Heart right ventricle (tissue), 16 donors: ENCODE results near the gene LMX1A. TPM values are rescaled to one million over a fixed set of nuclear protein-coding genes. Genes with fewer than 3 reads are reported as not detected.

ENCODE experiments used
- ATAC-seq, 8 donors: fragments of 200-7000 bp; cut with Tn5 transposase; one replicate each; pipeline ENCODE4 v1.9.1; 2020; ENCODE audit warnings: mild to moderate bottlenecking in 8 of 8, moderate library complexity in 8 of 8, moderate number of reproducible peaks in 1 of 8
- DNase-seq, 2 donors: peaks; one replicate each; pipeline ENCODE4 v3.0.0-alpha.2; 2020
- H3K27ac ChIP-seq, 10 donors: fragments of 200-600 bp; sonication (generic) in 2 of 10; one replicate each; pipeline versions ENCODE4 v1.5.0 to v1.8.0; 2020 to 2022; ENCODE audit warnings: mild to moderate bottlenecking in 3 of 10
- H3K27me3 ChIP-seq, 7 donors: fragments of 200-600 bp; one replicate each; pipeline ENCODE4 v1.8.0; 2021 to 2022; ENCODE audit warnings: mild to moderate bottlenecking in 2 of 7
- H3K36me3 ChIP-seq, 9 donors: fragments of 200-600 bp; sonication (generic) in 1 of 9; one replicate each; pipeline versions ENCODE4 v1.5.0 to v1.8.0; 2020 to 2022; ENCODE audit warnings: mild to moderate bottlenecking in 2 of 9
- H3K4me1 ChIP-seq, 9 donors: fragments of 200-600 bp; sonication (generic) in 1 of 9; one replicate each; pipeline versions ENCODE4 v1.5.0 to v1.8.0; 2020 to 2022; ENCODE audit warnings: mild to moderate bottlenecking in 4 of 9
- H3K4me3 ChIP-seq, 10 donors: fragments of 200-600 bp; sonication (generic) in 2 of 10; one replicate each; pipeline versions ENCODE4 v1.5.0 to v1.8.0; 2020 to 2022; ENCODE audit warnings: mild to moderate bottlenecking in 7 of 10, moderate library complexity in 2 of 10
- H3K9me3 ChIP-seq, 11 donors: fragments of 200-600 bp in 10 of 11; sonication (generic) in 2 of 11; one replicate each; pipeline versions ENCODE4 v1.5.0 to v1.8.0; 2013 to 2022; ENCODE audit warnings: mild to moderate bottlenecking in 2 of 11, control low read depth in 1 of 11, moderate library complexity in 1 of 11
- WGBS, 2 donors: extraction: QIAGEN DNeasy Blood & Tissue Kit; methylation state at CpG; one replicate each; pipeline ENCODE4 v1.1.7; 2013; ENCODE audit warnings: inconsistent platforms in 1 of 2; 5-methylcytosine and 5-hydroxymethylcytosine counted together
- intact Hi-C, 10 donors: fragments of 100-400 bp; cut with DNase I; formaldehyde crosslinking; loops; one replicate each; pipeline versions ENCODE4 v1.11.1 to v1.14.2; 2022
- polyA plus RNA-seq, 2 donors: library from polyadenylated mRNA; stranded (reverse); fragments of 200-250 nt; gene quantifications; one replicate each; pipeline ENCODE4 v1.2.3, GENCODE V29; 2013
- total RNA-seq, 10 donors: library from RNA; stranded (reverse); fragmentation: NEBNext Ultra II Directional in 3 of 10; extraction: Animal tissue kit (Norgen Biotek cat#: 25700) in 3 of 10; gene quantifications; one replicate each; pipeline versions ENCODE4 v1.2.1 to v1.2.4, GENCODE V29; 2021 to 2023
- TF ChIP-seq, protein P1 (sequence below), 9 donors: fragments of 200-600 bp; sonication (generic) in 2 of 9; IDR thresholded peaks; one replicate each; pipeline versions ENCODE4 v1.5.0 to v1.8.0; 2021 to 2022; ENCODE audit warnings: antibody characterized with exemption in 9 of 9, mild to moderate bottlenecking in 5 of 9, moderate library complexity in 1 of 9
- donor health status: Arrhythmogenic right ventricular cardiomyopathy.
- donor health status: ischemic (EF 13 %, LVEDD 7.1; RV severe dilation, severe dysfunction).
- donor health status: healthy with polysubstance abuse.
- donor health status: DM: no; HTN: yes; CAD: no.
- donor health status: DM: no; HTN: no; CAD: no.
- donor health status: ischemic (EF 25% LVEDD 6.9; RV normal size, moderate dysfunction).
- donor health status: ischemic (EF 25% LVEDD 5.7; RV mildly dilated, moderate dysfunction).
- donor health status: healthy.
- donor health status: DM: yes; HTN: yes; CAD: no.
- donor health status: Ischemic cardiomyopathy.
- donor health status: ischemic (EF 35%, LVEDD 5.7; RV mildly dilated, moderate dysfunction).
- donor health status: nonischemic (EF 11% LVEDD 7.7; RV severe dilation, severe dysfunction).
- donor health status: DM: yes; HTN: yes; CAD: no.
- donor health status: PGD.
- donor health status: ischemic (EF 29% LVEDD 5.4; RV normal size, mild dysfunction).
- donor health status: nonischemic (EF 23%, LVEDD 6.1; RV moderate dilation, normal function).

Gene LMX1A
- total and polyA plus RNA-seq, 12 donors, result 0.04 to 0.19 (median 0.14) TPM; not detected in 9

DNA sequence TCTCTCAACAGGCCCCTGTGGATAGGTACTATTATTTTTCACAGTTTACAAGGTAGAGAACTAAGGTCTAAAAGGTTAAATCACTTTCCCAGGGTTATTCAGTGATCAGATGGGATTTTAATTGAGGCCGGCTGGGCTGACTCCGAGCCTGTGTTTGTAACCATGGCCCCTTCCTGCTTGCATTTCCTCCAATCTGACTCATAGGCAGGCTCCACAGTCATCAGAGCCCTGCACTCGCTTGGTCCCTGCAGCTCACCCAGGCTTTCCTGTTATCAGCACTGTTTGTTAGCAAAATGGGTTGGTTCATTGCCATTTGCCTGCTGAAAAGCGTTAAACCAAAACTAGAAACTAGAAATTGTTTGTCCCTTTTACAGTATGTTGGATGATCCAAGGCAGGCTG is 41.4 kb upstream of the LMX1A start:
- peak; percentile 59 to 91 (median 85) for ATAC-seq
- H3K4me1 ChIP-seq, result peaks cover 0 to 20% (median 11%) of the 10 kb centered on the region in 9 donors
- TF ChIP-seq, protein P1, sequence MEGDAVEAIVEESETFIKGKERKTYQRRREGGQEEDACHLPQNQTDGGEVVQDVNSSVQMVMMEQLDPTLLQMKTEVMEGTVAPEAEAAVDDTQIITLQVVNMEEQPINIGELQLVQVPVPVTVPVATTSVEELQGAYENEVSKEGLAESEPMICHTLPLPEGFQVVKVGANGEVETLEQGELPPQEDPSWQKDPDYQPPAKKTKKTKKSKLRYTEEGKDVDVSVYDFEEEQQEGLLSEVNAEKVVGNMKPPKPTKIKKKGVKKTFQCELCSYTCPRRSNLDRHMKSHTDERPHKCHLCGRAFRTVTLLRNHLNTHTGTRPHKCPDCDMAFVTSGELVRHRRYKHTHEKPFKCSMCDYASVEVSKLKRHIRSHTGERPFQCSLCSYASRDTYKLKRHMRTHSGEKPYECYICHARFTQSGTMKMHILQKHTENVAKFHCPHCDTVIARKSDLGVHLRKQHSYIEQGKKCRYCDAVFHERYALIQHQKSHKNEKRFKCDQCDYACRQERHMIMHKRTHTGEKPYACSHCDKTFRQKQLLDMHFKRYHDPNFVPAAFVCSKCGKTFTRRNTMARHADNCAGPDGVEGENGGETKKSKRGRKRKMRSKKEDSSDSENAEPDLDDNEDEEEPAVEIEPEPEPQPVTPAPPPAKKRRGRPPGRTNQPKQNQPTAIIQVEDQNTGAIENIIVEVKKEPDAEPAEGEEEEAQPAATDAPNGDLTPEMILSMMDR (IDR thresholded peaks at IDR 0.05), result no peak
- H3K27me3 ChIP-seq, result peaks cover 0 to 83% (median 0%) of the 10 kb centered on the region in 7 donors
- WGBS, 2 donors, result 32 to 44% methylated on average over 4 of the region's 4 CpGs
- no peak overlapping the region for H3K4me3 ChIP-seq
- peak overlapping the region in 8 of 10 donors; percentile 12 to 58 (median 35) for H3K27ac ChIP-seq
- intact Hi-C loops, result loop anchor here in 5 of 10 donors (2.0 to 10.0 kb wide), 4 partner anchors 49 to 767 kb away; partner anchors contain the start of genes FAM78B (in 1 of the 5) and RXRG (in 1 of the 5)
- DNase-seq, result peak; percentile 20 to 53
- no peaks in the 10 kb centered on the region for H3K36me3 ChIP-seq
- no peaks in the 10 kb centered on the region for H3K9me3 ChIP-seq

DNA sequence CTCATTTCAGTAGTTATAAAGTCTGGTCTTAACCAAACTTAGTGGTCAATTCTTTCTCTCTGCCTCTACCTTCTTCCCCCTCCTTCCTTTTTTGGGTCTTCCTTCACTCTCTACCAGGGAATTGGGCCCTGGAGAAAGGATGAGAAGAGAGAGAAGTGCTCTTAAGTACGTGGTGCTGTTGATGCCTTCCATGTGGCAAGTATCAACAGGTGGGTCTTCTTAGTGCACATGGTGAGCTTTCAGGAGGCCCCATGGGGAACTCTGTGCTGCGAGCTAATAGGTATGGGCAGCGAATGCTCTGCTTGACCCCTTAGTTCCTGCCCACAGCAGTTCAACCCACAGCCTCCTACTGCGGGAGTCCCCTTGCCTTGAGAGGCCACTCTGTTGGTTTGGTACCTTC is 39.4 kb upstream of the LMX1A start:
- TF ChIP-seq, protein P1 (IDR thresholded peaks at IDR 0.05), result no peak
- no peak for DNase-seq
- no peaks in the 10 kb centered on the region for H3K9me3 ChIP-seq
- no peaks in the 10 kb centered on the region for H3K36me3 ChIP-seq
- peaks cover 0 to 25% (median 11%) of the 10 kb centered on the region in 9 donors for H3K4me1 ChIP-seq
- no peak for ATAC-seq
- peaks cover 0 to 91% (median 0%) of the 10 kb centered on the region in 7 donors for H3K27me3 ChIP-seq
- H3K27ac ChIP-seq, result no peak overlapping the region
- WGBS, 2 donors, result 96 to 100% methylated on average over 4 of the region's 4 CpGs
- intact Hi-C loops, result loop anchor here in 5 of 10 donors (5.0 to 10.0 kb wide), 3 partner anchors 51 to 769 kb away; partner anchors contain the start of genes FAM78B (in 1 of the 5) and RXRG (in 1 of the 5)
- H3K4me3 ChIP-seq, result no peak overlapping the region

GRCh38 chr1:165395478-165395877 is 39.0 kb upstream of the LMX1A start:
- no peaks in the 10 kb centered on the region for H3K36me3 ChIP-seq
- intact Hi-C loops, result loop anchor here in 5 of 10 donors (5.0 to 10.0 kb wide), 3 partner anchors 52 to 769 kb away; partner anchors contain the start of genes FAM78B (in 1 of the 5) and RXRG (in 1 of the 5)
- H3K27me3 ChIP-seq, result peaks cover 0 to 96% (median 0%) of the 10 kb centered on the region in 7 donors
- DNase-seq (no peak), ATAC-seq (no peak)
- no peak overlapping the region for H3K4me3 ChIP-seq
- H3K4me1 ChIP-seq, result peaks cover 0 to 25% (median 11%) of the 10 kb centered on the region in 9 donors
- no peaks in the 10 kb centered on the region for H3K9me3 ChIP-seq
- TF ChIP-seq, protein P1 (IDR thresholded peaks at IDR 0.05), result no peak
- H3K27ac ChIP-seq, result no peak overlapping the region

DNA sequence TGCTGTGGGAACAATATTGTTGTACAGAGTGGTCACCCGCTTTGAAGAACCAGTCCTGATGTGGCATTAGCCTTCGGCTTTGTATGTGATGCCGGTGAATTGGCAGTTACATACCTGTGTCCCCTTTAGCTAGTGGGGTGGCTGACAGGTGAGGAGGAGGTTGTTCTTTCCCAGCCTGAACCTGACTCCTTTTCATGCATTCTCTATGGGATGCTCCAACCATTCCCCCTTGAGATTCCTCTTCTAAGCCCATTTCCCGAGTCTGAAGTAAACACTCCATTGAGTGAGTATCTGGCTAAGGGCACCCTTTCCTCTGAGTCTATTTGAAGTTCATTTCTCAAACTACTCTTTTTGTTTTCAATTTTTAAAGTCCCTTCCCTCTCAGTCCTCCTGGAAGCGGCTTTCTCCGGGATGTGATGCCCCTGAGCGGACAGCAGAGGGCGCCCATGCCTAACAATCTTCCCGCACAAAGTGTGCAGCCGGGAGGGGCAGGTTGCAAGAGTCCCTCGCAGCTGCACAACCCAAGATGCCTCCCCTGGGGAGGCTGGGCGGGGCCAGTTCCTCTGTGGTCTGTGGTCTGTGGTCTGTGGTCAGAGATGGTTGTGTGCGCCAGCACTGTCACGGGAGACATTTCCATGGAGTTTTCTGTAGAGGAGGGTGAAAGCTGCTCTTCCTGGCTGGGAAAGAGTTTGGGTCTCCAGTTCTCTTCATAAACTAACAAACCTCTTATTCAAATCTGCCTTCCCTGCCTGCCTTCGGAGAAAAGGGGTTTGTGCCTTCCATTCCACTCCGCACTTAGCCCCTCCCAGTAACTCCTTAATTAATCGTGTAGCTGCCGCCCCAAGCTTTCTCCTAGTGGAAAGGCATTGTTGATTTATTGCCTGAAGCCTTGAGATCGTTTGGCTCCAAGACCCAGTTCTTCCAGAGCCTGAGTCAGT is 36.4 kb upstream of the LMX1A start:
- TF ChIP-seq, protein P1 (IDR thresholded peaks at IDR 0.05), result peak; percentile 86 to 98 (median 97)
- WGBS, 2 donors, result 22 to 29% methylated on average over 19 of the region's 19 CpGs
- Histone ChIP-seq H3K36me3 (no peaks in the 10 kb centered on the region), H3K27me3 (peaks cover 0 to 97% (median 0%) of the 10 kb centered on the region in 7 donors), H3K4me1 (peaks cover 0 to 23% (median 11%) of the 10 kb centered on the region in 9 donors), H3K4me3 (peak overlapping the region in 4 of 10 donors; percentile 16 to 32 (median 22)), H3K27ac (peak overlapping the region in 1 of 10 donors; percentile 26), H3K9me3 (no peaks in the 10 kb centered on the region)
- ATAC-seq (peak; percentile 86 to 95 (median 93)), DNase-seq (peak; percentile 81 to 83)
- intact Hi-C loops, result loop anchor here in 9 of 10 donors (1.0 to 10.0 kb wide), 8 partner anchors 194 to 772 kb away; partner anchors contain the start of gene FAM78B (in 1 of the 9)
